GM19468 (cell line): Measurements from ENCODE around the gene RAG2.

Experiments used
- ATAC-seq: cut with Tn5 transposase; IDR thresholded peaks from one replicate; pipeline ENCODE4 v1.9.1; 2021; ENCODE audit warnings: mild to moderate bottlenecking, moderate library complexity, moderate number of reproducible peaks; ENCODE audit not compliant: unreplicated experiment; ENCODE audit errors: extremely low read depth

RAG2 gene

GRCh38 chr11:36598051-36598450 lies at the start of gene RAG2:
RAG2 (minus strand) TSS chr11:36598236; CDS start chr11:36594168, 4,068 bp downstream.
- ATAC-seq: no peak

GRCh38 chr11:36638556-36638955 lies 40.5 kb upstream of the RAG2 start:
- no peak for ATAC-seq

DNA sequence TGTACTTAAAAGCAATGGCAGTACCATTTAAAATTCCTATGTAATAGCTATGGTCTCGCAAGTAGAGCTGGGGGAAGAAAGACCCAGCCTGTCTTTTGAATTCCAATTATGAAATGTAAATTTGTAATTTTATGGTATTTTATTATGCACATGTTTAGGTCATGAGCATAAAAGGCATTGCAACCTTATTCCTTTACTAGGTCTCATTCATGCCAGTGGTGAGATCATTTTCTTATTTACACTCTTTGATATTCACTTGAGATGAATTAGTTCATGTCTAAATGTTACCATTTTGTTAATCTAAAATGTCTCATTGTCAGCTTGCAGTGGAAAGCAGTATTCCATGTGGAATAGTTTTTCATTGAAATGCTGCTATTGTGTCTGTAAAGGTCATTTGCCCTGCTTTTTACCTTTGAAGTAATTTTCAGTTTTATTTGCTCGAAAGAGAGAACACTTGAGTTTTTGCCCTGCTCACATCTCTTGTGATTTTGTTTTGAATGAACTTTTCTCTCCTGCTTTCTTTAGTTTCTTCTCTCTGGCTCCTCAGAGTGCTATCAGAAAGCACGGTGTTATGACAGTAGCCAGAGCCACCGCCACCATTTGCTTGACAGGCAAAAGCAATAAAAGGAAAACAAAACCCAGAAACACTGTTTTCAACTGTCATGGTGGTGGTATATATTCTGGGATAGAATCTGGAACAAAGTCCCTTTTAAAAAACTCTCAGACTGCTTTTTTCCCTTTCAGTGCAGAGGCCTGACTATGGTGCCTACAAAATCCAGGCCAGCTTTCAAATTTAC lies 37.2 kb upstream of the RAG2 start:
- ATAC-seq: no peak

DNA sequence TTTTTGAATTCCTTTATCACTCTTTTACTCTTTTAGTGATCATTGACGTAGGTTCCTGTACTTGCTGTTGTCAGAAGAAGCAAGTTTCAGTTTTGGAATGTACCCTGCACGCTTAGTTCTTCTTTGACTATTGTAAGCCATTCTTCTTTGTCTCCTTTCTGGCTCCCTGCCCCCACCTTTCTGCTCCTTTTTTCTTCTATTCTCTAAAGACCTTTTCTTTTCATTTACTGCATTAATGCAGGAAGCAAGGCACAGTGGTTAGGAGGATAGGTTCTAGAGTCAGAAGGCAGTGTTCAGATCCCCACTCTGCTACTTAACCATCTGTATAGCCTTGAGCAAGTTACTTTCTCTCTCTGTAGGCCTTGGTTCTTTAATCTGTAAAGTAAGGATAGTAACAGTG lies 33.7 kb upstream of the RAG2 start:
- no peak for ATAC-seq

DNA sequence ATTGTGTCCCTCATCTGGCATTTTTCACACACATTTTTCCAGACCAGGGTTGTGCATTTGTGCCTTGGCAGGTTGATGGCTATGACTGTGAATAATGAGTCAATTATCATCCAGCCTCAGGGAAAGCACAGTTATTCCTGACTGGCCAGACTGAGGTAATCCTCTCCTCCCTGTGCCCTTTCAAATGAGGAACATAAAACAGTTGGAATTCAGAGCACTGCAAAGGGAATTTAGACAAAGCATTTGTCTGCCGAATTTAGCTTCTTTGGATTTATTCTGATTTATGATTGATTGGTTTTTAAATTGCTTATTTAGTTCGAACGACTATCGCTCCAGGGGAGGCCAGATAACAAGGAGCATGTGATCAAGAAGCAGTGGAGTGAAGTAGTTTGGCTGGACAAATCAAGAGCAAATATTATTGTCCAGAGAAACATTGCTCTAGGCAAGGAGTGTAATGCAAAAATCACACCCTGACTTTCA lies 30.8 kb upstream of the RAG2 start:
- no peak for ATAC-seq

GRCh38 chr11:36628141-36628540 lies 30.1 kb upstream of the RAG2 start:
- no peak for ATAC-seq

- ATAC-seq: no peak
Measured at GRCh38 chr11:36627471-36627870, 29.4 kb upstream of the RAG2 start.

DNA sequence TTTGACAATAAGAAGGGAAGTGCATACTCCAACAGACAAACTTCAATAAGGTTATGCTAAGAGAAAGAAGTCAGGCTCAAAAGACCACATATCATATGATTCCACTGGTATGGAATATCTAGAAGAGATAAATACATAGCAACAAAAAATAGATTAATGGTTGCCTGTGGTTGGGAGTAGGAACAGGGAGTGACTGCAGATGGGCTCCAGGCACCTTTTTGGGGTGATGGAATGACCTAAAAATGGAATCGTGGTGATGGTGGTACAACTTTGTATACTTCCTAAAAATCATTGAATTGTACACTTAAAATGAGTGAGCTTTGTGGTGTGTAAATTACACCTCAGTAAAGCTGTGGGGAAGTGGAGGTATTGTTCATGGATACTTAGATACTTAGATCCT lies 29.0 kb upstream of the RAG2 start:
- no peak for ATAC-seq

GRCh38 chr11:36623494-36623893 lies 25.5 kb upstream of the RAG2 start:
- no peak for ATAC-seq

GRCh38 chr11:36622431-36623136 lies 24.5 kb upstream of the RAG2 start:
- ATAC-seq: no peak

- no peak for ATAC-seq
Measured at GRCh38 chr11:36620246-36620645, 22.2 kb upstream of the RAG2 start.

- no peak for ATAC-seq
Measured at GRCh38 chr11:36619502-36619901, 21.5 kb upstream of the RAG2 start.

- no peak for ATAC-seq
Measured at GRCh38 chr11:36618363-36619047, 20.5 kb upstream of the RAG2 start.

GRCh38 chr11:36617543-36618362 lies 19.7 kb upstream of the RAG2 start:
- ATAC-seq: no peak

DNA sequence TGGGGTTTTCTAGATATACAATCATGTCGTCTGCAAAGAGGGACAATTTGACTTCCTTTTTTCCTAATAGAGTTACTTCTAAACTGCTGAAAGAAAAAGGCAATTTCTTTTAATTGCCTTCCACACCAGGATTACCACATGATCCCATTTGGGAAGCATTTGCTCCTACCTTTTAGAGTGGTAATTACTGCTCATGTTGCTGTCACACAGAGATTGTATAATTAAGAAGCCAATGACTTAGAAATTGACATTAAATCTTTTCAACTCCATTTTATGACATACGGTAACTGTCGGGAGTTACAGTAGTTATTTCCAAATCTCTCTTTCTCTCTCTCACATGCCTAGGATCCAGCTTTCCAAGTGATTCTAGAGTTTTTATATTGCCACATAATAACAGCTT lies 17.8 kb upstream of the RAG2 start:
- ATAC-seq: no peak

DNA sequence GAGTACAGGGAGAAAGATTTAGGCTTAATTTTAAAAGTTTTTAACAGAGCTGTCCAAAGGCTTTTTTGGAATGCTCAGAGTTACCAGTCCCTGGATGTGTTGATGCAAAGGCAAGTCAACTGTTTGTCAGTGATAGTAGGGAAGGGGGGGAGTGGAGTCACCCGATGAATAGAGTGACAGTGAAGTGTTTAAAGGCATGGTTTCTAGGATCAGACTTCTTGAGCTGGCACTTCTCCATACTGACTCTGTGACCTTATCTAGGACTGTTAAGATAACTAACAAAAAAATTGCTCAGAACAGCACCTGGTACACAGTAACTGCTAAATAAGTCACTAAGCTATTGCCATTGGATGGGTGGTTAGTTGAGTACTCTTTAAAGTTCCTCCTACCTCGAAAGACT lies 11.3 kb upstream of the RAG2 start:
- no peak for ATAC-seq

- no peak for ATAC-seq
Measured at GRCh38 chr11:36608491-36609199, 10.6 kb upstream of the RAG2 start.

GRCh38 chr11:36605221-36606216 lies 7.5 kb upstream of the RAG2 start:
- ATAC-seq: no peak
